ENCODE results near the gene C2CD4C.

DNA sequence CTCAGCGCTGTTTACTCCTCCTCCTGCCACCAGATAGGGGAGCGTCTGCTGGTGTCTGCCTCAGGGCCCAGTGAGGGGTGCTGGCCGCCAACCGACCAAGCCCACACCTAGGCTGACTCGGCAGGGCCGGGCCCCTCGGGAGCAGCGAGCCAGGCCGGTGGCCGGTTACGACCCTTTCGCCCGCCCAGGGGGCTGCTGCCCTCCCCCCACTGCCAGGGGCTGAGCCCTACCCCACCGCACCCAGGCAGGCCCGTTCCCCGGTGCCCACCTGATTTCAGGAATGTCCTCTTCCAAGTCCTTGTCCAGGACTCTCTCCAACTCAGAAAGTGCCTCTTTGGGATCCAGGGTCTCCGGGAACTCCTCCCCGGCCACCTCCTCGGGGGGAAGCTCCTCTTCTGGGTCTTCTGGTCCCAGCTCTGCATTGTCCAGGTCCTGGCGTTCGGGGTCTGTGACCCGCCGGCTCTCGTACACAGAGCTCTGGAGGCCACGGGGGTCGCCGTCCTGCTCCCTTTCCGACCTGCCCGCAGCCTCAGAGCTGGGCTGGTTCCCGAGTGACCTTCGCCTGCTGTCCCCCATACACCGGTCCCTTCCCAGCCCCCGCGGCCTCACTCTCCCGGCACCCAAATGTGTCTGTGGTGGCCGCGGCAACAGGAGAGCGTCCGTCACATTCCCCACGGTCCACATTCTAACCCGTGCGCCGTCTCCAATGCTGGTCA, 33.4 kb downstream of the C2CD4C start:
- TF ChIP-seq, protein P1, sequence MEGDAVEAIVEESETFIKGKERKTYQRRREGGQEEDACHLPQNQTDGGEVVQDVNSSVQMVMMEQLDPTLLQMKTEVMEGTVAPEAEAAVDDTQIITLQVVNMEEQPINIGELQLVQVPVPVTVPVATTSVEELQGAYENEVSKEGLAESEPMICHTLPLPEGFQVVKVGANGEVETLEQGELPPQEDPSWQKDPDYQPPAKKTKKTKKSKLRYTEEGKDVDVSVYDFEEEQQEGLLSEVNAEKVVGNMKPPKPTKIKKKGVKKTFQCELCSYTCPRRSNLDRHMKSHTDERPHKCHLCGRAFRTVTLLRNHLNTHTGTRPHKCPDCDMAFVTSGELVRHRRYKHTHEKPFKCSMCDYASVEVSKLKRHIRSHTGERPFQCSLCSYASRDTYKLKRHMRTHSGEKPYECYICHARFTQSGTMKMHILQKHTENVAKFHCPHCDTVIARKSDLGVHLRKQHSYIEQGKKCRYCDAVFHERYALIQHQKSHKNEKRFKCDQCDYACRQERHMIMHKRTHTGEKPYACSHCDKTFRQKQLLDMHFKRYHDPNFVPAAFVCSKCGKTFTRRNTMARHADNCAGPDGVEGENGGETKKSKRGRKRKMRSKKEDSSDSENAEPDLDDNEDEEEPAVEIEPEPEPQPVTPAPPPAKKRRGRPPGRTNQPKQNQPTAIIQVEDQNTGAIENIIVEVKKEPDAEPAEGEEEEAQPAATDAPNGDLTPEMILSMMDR (IDR thresholded peaks at IDR 0.05; ENCODE audit: extremely low read depth in 1 of 2, insufficient read depth in 1 of 2, low read depth in 1 of 2, low read length in 2 of 2): no peak
- TF ChIP-seq POLR2A (IDR thresholded peaks at IDR 0.05; ENCODE audit: low read depth, low read length) (no peak), POLR2AphosphoS5 (IDR thresholded peaks at IDR 0.05; ENCODE audit: insufficient read depth, low read depth, low read length) (no peak)

Measured in endothelial cell of umbilical vein (primary cell).